Caco-2 (cell line): ENCODE results near the gene C1orf159. TPM values are rescaled to one million over a fixed set of nuclear protein-coding genes. Genes with fewer than 3 reads are reported as not detected.

Experiments used
- BruUV-seq: library from RNA; stranded (reverse); fragments of 400-500 nt; replicated peaks from 2 replicates; lab custom pipeline; 2021; lab: Mats Ljungman, UMichigan
- CTCF ChIA-PET: fragments of 300-600 bp; sonication (Branson Sonifier 250); formaldehyde crosslinking; loops from one replicate; lab custom pipeline; 2022; ENCODE audit warnings: antibody characterized with exemption; lab: Charles Lee
- POLR2A ChIA-PET: fragments of 300-600 bp; sonication (Branson Sonifier 250); formaldehyde crosslinking; loops from one replicate; lab custom pipeline; 2022; ENCODE audit warnings: antibody characterized with exemption; lab: Charles Lee
- DNase-seq, 2 experiments: peaks; one replicate each; pipeline versions ENCODE4 v3.0.0 to v3.0.0-alpha.2; 2020 to 2022
- H3K27me3 ChIP-seq: replicated peaks from 2 replicates; pipeline ENCODE4 v1.6.0; 2011; ENCODE audit warnings: low read length; ENCODE audit not compliant: control insufficient read depth, insufficient read depth
- H3K36me3 ChIP-seq: 2 replicates; pipeline ENCODE4 v1.5.1; 2011; ENCODE audit warnings: low read length; ENCODE audit not compliant: control insufficient read depth, insufficient read depth
- H3K4me1 ChIP-seq: fragments of 250-450 bp; sonication (Bioruptor Pico); 2 replicates; pipeline ENCODE4 v1.5.1; 2020; ENCODE audit warnings: mild to moderate bottlenecking
- H3K4me3 ChIP-seq: 2 replicates; pipeline ENCODE4 v1.5.1; 2011; ENCODE audit warnings: low read depth, mild to moderate bottlenecking, control low read depth, low read length
- H3K9me3 ChIP-seq: fragments of 250-450 bp; sonication (Bioruptor Pico); 2 replicates; pipeline ENCODE4 v1.5.1; 2020; ENCODE audit warnings: mild to moderate bottlenecking, moderate library complexity
- H3K27ac Mint-ChIP-seq: one replicate; pipeline ENCODE4 v1.8.0; 2022; ENCODE audit warnings: mixed read lengths; ENCODE audit not compliant: unreplicated experiment
- H3K27me3 Mint-ChIP-seq: one replicate; pipeline ENCODE4 v1.8.0; 2022; ENCODE audit warnings: mixed read lengths; ENCODE audit not compliant: insufficient read depth, unreplicated experiment
- H3K36me3 Mint-ChIP-seq: one replicate; pipeline ENCODE4 v1.8.0; 2022; ENCODE audit warnings: mild to moderate bottlenecking, mixed read lengths; ENCODE audit not compliant: insufficient read depth, unreplicated experiment
- H3K4me1 Mint-ChIP-seq: one replicate; pipeline ENCODE4 v1.8.0; 2022; ENCODE audit warnings: low read depth, mixed read lengths; ENCODE audit not compliant: unreplicated experiment
- H3K4me3 Mint-ChIP-seq: one replicate; pipeline ENCODE4 v1.8.0; 2022; ENCODE audit warnings: mild to moderate bottlenecking, moderate library complexity, mixed read lengths; ENCODE audit not compliant: unreplicated experiment
- H3K9me3 Mint-ChIP-seq: one replicate; pipeline ENCODE4 v1.8.0; 2022; ENCODE audit warnings: mixed read lengths; ENCODE audit not compliant: unreplicated experiment
- CTCF ChIP-seq, 2 experiments: fragments of 200-600 bp in 1 of 2; IDR thresholded peaks; 1 replicate in 1 of 2; 2 replicates in 1 of 2; pipeline versions ENCODE4 v1.5.1 to v1.8.0; 2011 to 2022; ENCODE audit warnings: antibody characterized with exemption in 1 of 2, control low read depth in 1 of 2, inconsistent platforms in 1 of 2, low read depth in 1 of 2, low read length in 1 of 2, mild to moderate bottlenecking in 1 of 2, moderate library complexity in 1 of 2; ENCODE audit not compliant: insufficient read depth in 1 of 2, severe bottlenecking in 1 of 2, unreplicated experiment in 1 of 2
- intact Hi-C: fragments of 100-400 bp; cut with micrococcal nuclease; formaldehyde crosslinking; loops from one replicate; pipeline ENCODE4 v1.10.0; 2022; ENCODE audit not compliant: unreplicated experiment
- total RNA-seq: library from RNA; stranded (reverse); gene quantifications from 2 replicates; pipeline ENCODE4 v1.2.3, GENCODE V29; 2022

The C1orf159 gene
- total RNA-seq, 1 experiment from 2014 or later, result 12.9 TPM

- TF ChIP-seq CTCF (IDR thresholded peaks at IDR 0.05; ENCODE audit: insufficient read depth in 1 of 2, low read depth in 1 of 2, low read length in 1 of 2, severe bottlenecking in 1 of 2, unreplicated experiment in 1 of 2), result no peak
- no peak overlapping the region for H3K27ac Mint-ChIP-seq
- ChIA-PET CTCF (no interaction called here), POLR2A (interaction anchor here (3.2 kb wide), 1 partner anchor 43 kb away, joined by 9 read pairs; no protein-coding TSS in a partner anchor)
- Histone ChIP-seq H3K9me3 (no peaks in the 10 kb centered on the region), H3K4me1 (peaks cover 23% of the 10 kb centered on the region), H3K27me3 (no peaks in the 10 kb centered on the region), H3K4me3 (no peak overlapping the region), H3K36me3 (no peaks in the 10 kb centered on the region)
- H3K4me3 Mint-ChIP-seq, result no peak overlapping the region
- no TSS peak for BruUV-seq
- peaks cover 7% of the 10 kb centered on the region for H3K36me3 Mint-ChIP-seq
- peak in 1 of 2 experiments; percentile 18 for DNase-seq
- intact Hi-C loops, result loop anchor here (5.0 kb wide), 1 partner anchor 47 kb away; the partner anchor contains the start of gene RNF223
- peaks cover 7% of the 10 kb centered on the region for H3K4me1 Mint-ChIP-seq
- H3K9me3 Mint-ChIP-seq, result no peaks in the 10 kb centered on the region
- H3K27me3 Mint-ChIP-seq, result no peaks in the 10 kb centered on the region
Observed at GRCh38 chr1:1119272-1119890, 3.5 kb upstream of the C1orf159 start.

- peaks cover 7% of the 10 kb centered on the region for H3K36me3 Mint-ChIP-seq
- no peaks in the 10 kb centered on the region for H3K9me3 Mint-ChIP-seq
- ChIA-PET CTCF (no interaction called here), POLR2A (interaction anchor here (3.2 kb wide), 1 partner anchor 44 kb away, joined by 9 read pairs; no protein-coding TSS in a partner anchor)
- BruUV-seq, result no TSS peak
- DNase-seq, result no peak
- peaks cover 7% of the 10 kb centered on the region for H3K4me1 Mint-ChIP-seq
- Histone ChIP-seq H3K36me3 (no peaks in the 10 kb centered on the region), H3K4me3 (no peak overlapping the region), H3K4me1 (peaks cover 18% of the 10 kb centered on the region), H3K9me3 (no peaks in the 10 kb centered on the region), H3K27me3 (no peaks in the 10 kb centered on the region)
- no peaks in the 10 kb centered on the region for H3K27me3 Mint-ChIP-seq
- H3K27ac Mint-ChIP-seq, result no peak overlapping the region
- intact Hi-C loops, result loop anchor here (5.0 kb wide), 1 partner anchor 47 kb away; the partner anchor contains the start of gene RNF223
- no peak overlapping the region for H3K4me3 Mint-ChIP-seq
- no peak for TF ChIP-seq CTCF (IDR thresholded peaks at IDR 0.05; ENCODE audit: insufficient read depth in 1 of 2, low read depth in 1 of 2, low read length in 1 of 2, severe bottlenecking in 1 of 2, unreplicated experiment in 1 of 2)
Observed at GRCh38 chr1:1118876-1119220, 3.0 kb upstream of the C1orf159 start.

- ChIA-PET CTCF (interaction anchor here (0.9 kb wide), 1 partner anchor 174 kb away, joined by 3 read pairs; no protein-coding TSS in a partner anchor), POLR2A (interaction anchor here (0.6 to 3.2 kb wide), 2 partner anchors 8 to 44 kb away, joined by 5 to 9 read pairs; no protein-coding TSS in a partner anchor)
- Mint-ChIP-seq H3K36me3 (peaks cover 4% of the 10 kb centered on the region), H3K4me1 (peaks cover 1% of the 10 kb centered on the region), H3K9me3 (no peaks in the 10 kb centered on the region), H3K27ac (no peak overlapping the region), H3K4me3 (peak overlapping the region; percentile 52), H3K27me3 (no peaks in the 10 kb centered on the region)
- intact Hi-C loops, result loop anchor here (5.0 kb wide), 1 partner anchor 46 kb away; the partner anchor contains the start of gene RNF223
- no peak for TF ChIP-seq CTCF (IDR thresholded peaks at IDR 0.05; ENCODE audit: insufficient read depth in 1 of 2, low read depth in 1 of 2, low read length in 1 of 2, severe bottlenecking in 1 of 2, unreplicated experiment in 1 of 2)
- Histone ChIP-seq H3K4me1 (peaks cover 15% of the 10 kb centered on the region), H3K27me3 (no peaks in the 10 kb centered on the region), H3K36me3 (0 out of 2 replicates have a peak, but pooled peaks cover 1% of the 10 kb centered on the region), H3K4me3 (no peak overlapping the region), H3K9me3 (no peaks in the 10 kb centered on the region; the same call in 1 of the 2 replicates)
- no TSS peak for BruUV-seq
- DNase-seq, result peak in 1 of 2 experiments; percentile 24
Observed at GRCh38 chr1:1118011-1118875, 2.4 kb upstream of the C1orf159 start.
